Caco-2 (cell line): ENCODE results near the gene GUCY1A1. TPM values are rescaled to one million over a fixed set of nuclear protein-coding genes. Genes with fewer than 3 reads are reported as not detected.

ENCODE experiments used
- BruUV-seq: library from RNA; stranded (reverse); fragments of 400-500 nt; replicated peaks from 2 replicates; lab custom pipeline; 2021; lab: Mats Ljungman, UMichigan
- CTCF ChIA-PET: fragments of 300-600 bp; sonication (Branson Sonifier 250); formaldehyde crosslinking; loops from one replicate; lab custom pipeline; 2022; ENCODE audit warnings: antibody characterized with exemption; lab: Charles Lee
- POLR2A ChIA-PET: fragments of 300-600 bp; sonication (Branson Sonifier 250); formaldehyde crosslinking; loops from one replicate; lab custom pipeline; 2022; ENCODE audit warnings: antibody characterized with exemption; lab: Charles Lee
- DNase-seq, 2 experiments: peaks; one replicate each; pipeline versions ENCODE4 v3.0.0 to v3.0.0-alpha.2; 2020 to 2022
- H3K27me3 ChIP-seq: replicated peaks from 2 replicates; pipeline ENCODE4 v1.6.0; 2011; ENCODE audit warnings: low read length; ENCODE audit not compliant: control insufficient read depth, insufficient read depth
- H3K36me3 ChIP-seq: 2 replicates; pipeline ENCODE4 v1.5.1; 2011; ENCODE audit warnings: low read length; ENCODE audit not compliant: control insufficient read depth, insufficient read depth
- H3K4me1 ChIP-seq: fragments of 250-450 bp; sonication (Bioruptor Pico); 2 replicates; pipeline ENCODE4 v1.5.1; 2020; ENCODE audit warnings: mild to moderate bottlenecking
- H3K4me3 ChIP-seq: 2 replicates; pipeline ENCODE4 v1.5.1; 2011; ENCODE audit warnings: low read depth, mild to moderate bottlenecking, control low read depth, low read length
- H3K9me3 ChIP-seq: fragments of 250-450 bp; sonication (Bioruptor Pico); 2 replicates; pipeline ENCODE4 v1.5.1; 2020; ENCODE audit warnings: mild to moderate bottlenecking, moderate library complexity
- H3K27ac Mint-ChIP-seq: one replicate; pipeline ENCODE4 v1.8.0; 2022; ENCODE audit warnings: mixed read lengths; ENCODE audit not compliant: unreplicated experiment
- H3K27me3 Mint-ChIP-seq: one replicate; pipeline ENCODE4 v1.8.0; 2022; ENCODE audit warnings: mixed read lengths; ENCODE audit not compliant: insufficient read depth, unreplicated experiment
- H3K36me3 Mint-ChIP-seq: one replicate; pipeline ENCODE4 v1.8.0; 2022; ENCODE audit warnings: mild to moderate bottlenecking, mixed read lengths; ENCODE audit not compliant: insufficient read depth, unreplicated experiment
- H3K4me1 Mint-ChIP-seq: one replicate; pipeline ENCODE4 v1.8.0; 2022; ENCODE audit warnings: low read depth, mixed read lengths; ENCODE audit not compliant: unreplicated experiment
- H3K4me3 Mint-ChIP-seq: one replicate; pipeline ENCODE4 v1.8.0; 2022; ENCODE audit warnings: mild to moderate bottlenecking, moderate library complexity, mixed read lengths; ENCODE audit not compliant: unreplicated experiment
- H3K9me3 Mint-ChIP-seq: one replicate; pipeline ENCODE4 v1.8.0; 2022; ENCODE audit warnings: mixed read lengths; ENCODE audit not compliant: unreplicated experiment
- intact Hi-C: fragments of 100-400 bp; cut with micrococcal nuclease; formaldehyde crosslinking; loops from one replicate; pipeline ENCODE4 v1.10.0; 2022; ENCODE audit not compliant: unreplicated experiment
- total RNA-seq: library from RNA; stranded (reverse); gene quantifications from 2 replicates; pipeline ENCODE4 v1.2.3, GENCODE V29; 2022
- TF ChIP-seq, protein P1 (sequence below), 2 experiments: fragments of 200-600 bp in 1 of 2; IDR thresholded peaks; 1 replicate in 1 of 2; 2 replicates in 1 of 2; pipeline versions ENCODE4 v1.5.1 to v1.8.0; 2011 to 2022; ENCODE audit warnings: antibody characterized with exemption in 1 of 2, control low read depth in 1 of 2, inconsistent platforms in 1 of 2, low read depth in 1 of 2, low read length in 1 of 2, mild to moderate bottlenecking in 1 of 2, moderate library complexity in 1 of 2; ENCODE audit not compliant: insufficient read depth in 1 of 2, severe bottlenecking in 1 of 2, unreplicated experiment in 1 of 2

GUCY1A1 gene
- total RNA-seq, 1 experiment from 2014 or later = not detected

DNA sequence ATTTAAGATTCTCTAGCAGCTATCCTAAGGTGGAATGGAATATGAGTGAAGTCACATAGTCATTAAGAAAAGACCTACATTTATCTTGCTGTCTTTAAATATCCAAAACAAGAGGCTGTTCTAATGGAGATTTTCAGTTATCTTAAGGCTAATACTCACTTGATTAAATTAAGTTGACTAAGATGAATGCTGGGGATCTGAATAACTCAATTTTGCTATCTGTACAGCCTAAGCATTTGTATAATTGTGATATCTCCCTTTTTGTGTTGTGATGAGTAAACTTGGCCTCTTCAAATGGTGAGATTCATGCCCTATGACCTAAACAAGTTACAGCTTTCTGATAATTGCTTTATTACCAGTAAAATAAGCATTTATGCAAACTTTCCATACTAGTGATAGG lies 13.6 kb upstream of the GUCY1A1 start:
- no peak for DNase-seq
- no TSS peak for BruUV-seq
- Histone ChIP-seq H3K4me3 (no peak overlapping the region), H3K36me3 (no peaks in the 10 kb centered on the region), H3K4me1 (no peaks in the 10 kb centered on the region), H3K27me3 (no peaks in the 10 kb centered on the region), H3K9me3 (no peaks in the 10 kb centered on the region)
- H3K9me3 Mint-ChIP-seq = no peaks in the 10 kb centered on the region
- H3K4me3 Mint-ChIP-seq = no peak overlapping the region
- H3K27me3 Mint-ChIP-seq = no peaks in the 10 kb centered on the region
- H3K27ac Mint-ChIP-seq = no peak overlapping the region
- CTCF ChIA-PET = no interaction called here
- H3K36me3 Mint-ChIP-seq = no peaks in the 10 kb centered on the region
- POLR2A ChIA-PET = no interaction called here
- TF ChIP-seq, protein P1, sequence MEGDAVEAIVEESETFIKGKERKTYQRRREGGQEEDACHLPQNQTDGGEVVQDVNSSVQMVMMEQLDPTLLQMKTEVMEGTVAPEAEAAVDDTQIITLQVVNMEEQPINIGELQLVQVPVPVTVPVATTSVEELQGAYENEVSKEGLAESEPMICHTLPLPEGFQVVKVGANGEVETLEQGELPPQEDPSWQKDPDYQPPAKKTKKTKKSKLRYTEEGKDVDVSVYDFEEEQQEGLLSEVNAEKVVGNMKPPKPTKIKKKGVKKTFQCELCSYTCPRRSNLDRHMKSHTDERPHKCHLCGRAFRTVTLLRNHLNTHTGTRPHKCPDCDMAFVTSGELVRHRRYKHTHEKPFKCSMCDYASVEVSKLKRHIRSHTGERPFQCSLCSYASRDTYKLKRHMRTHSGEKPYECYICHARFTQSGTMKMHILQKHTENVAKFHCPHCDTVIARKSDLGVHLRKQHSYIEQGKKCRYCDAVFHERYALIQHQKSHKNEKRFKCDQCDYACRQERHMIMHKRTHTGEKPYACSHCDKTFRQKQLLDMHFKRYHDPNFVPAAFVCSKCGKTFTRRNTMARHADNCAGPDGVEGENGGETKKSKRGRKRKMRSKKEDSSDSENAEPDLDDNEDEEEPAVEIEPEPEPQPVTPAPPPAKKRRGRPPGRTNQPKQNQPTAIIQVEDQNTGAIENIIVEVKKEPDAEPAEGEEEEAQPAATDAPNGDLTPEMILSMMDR (IDR thresholded peaks at IDR 0.05; ENCODE audit: insufficient read depth in 1 of 2, low read depth in 1 of 2, low read length in 1 of 2, severe bottlenecking in 1 of 2, unreplicated experiment in 1 of 2) = no peak
- intact Hi-C loops = no loop called here
- H3K4me1 Mint-ChIP-seq = no peaks in the 10 kb centered on the region

DNA sequence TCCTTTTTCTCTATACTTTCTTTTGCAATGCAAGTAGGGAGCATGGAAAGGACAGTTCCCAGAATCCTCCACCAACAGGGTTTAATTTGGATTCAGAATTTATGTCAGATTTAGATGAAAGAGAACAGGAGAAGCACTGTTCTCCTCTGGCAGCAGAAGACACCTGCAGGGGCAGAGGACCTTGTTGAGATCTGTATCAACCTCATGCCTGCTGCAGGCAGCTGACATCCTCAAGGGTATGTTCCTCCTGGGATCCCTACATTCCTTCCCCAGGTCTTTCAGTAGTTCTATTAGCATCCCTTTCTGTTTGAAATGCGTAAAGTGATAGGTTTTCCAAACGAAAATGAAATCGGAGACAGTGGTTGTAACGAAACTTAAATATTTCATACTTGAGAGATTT lies 10.6 kb upstream of the GUCY1A1 start:
- Mint-ChIP-seq H3K4me1 (no peaks in the 10 kb centered on the region), H3K36me3 (no peaks in the 10 kb centered on the region), H3K27me3 (no peaks in the 10 kb centered on the region), H3K27ac (no peak overlapping the region), H3K4me3 (no peak overlapping the region), H3K9me3 (no peaks in the 10 kb centered on the region)
- H3K27me3 ChIP-seq = no peaks in the 10 kb centered on the region
- no peak for DNase-seq
- no peaks in the 10 kb centered on the region for H3K9me3 ChIP-seq
- TF ChIP-seq, protein P1 (IDR thresholded peaks at IDR 0.05; ENCODE audit: insufficient read depth in 1 of 2, low read depth in 1 of 2, low read length in 1 of 2, severe bottlenecking in 1 of 2, unreplicated experiment in 1 of 2) = no peak
- H3K4me1 ChIP-seq = no peaks in the 10 kb centered on the region
- H3K4me3 ChIP-seq = no peak overlapping the region
- no peaks in the 10 kb centered on the region for H3K36me3 ChIP-seq
- BruUV-seq = no TSS peak
- CTCF ChIA-PET = no interaction called here
- intact Hi-C loops = no loop called here
- POLR2A ChIA-PET = no interaction called here

DNA sequence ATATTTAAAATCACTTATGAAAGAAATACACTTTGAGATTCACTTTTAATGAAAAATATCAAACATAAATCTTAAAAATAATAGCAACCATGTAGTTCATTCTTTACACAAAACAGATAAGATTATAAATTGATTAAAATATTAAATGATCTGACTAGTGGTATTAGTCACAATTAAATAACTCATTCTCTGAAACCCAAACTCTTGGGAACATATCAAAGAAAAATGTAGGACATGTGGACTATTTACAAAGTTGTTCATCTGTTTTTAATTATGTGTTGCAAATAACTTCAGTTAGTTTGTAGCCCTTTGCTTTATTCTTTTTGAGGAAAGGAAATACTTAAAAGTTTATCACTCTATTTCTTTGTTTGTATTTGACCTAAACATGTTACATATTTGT lies 9.5 kb upstream of the GUCY1A1 start:
- no peaks in the 10 kb centered on the region for H3K4me1 ChIP-seq
- H3K36me3 ChIP-seq = no peaks in the 10 kb centered on the region
- H3K27me3 ChIP-seq = no peaks in the 10 kb centered on the region
- no peaks in the 10 kb centered on the region for H3K27me3 Mint-ChIP-seq
- H3K27ac Mint-ChIP-seq = no peak overlapping the region
- H3K36me3 Mint-ChIP-seq = no peaks in the 10 kb centered on the region
- H3K4me1 Mint-ChIP-seq = no peaks in the 10 kb centered on the region
- CTCF ChIA-PET = no interaction called here
- no peak overlapping the region for H3K4me3 Mint-ChIP-seq
- POLR2A ChIA-PET = no interaction called here
- no peaks in the 10 kb centered on the region for H3K9me3 ChIP-seq
- no TSS peak for BruUV-seq
- H3K9me3 Mint-ChIP-seq = no peaks in the 10 kb centered on the region
- DNase-seq = no peak
- TF ChIP-seq, protein P1 (IDR thresholded peaks at IDR 0.05; ENCODE audit: insufficient read depth in 1 of 2, low read depth in 1 of 2, low read length in 1 of 2, severe bottlenecking in 1 of 2, unreplicated experiment in 1 of 2) = no peak
- intact Hi-C loops = no loop called here
- H3K4me3 ChIP-seq = no peak overlapping the region
